LoVo (cell line): ENCODE results near the gene CLPTM1L.
"Not testable (repeated sequence)": the region's sequence is repeated elsewhere in the genome, so short reads cannot be mapped to it uniquely, and the experiment has no call there.

Experiments used
- DNase-seq: peaks from one replicate; pipeline ENCODE4 v3.0.0-alpha.2; 2016; ENCODE audit warnings: low spot score

The CLPTM1L gene

DNA sequence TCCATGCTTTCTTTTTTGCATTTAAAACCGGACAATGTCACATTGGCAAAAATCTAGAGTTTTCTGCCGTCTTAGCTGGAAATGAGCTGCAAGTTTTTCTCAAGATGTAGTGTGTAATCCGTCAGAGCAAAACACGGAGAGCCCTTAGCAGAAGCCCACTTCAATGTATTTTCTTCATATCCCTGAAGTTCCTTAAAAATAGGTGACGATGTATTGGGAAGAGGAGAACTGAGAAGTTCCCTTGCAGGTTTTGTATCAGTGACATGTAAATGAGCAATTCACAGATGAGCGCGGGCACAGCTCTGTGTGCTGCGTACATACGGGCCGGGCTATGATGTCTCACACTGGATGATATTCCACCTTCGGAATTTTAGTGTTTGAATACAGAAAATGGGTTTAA lies 14.8 kb upstream of the CLPTM1L start:
- no peak for DNase-seq

DNA sequence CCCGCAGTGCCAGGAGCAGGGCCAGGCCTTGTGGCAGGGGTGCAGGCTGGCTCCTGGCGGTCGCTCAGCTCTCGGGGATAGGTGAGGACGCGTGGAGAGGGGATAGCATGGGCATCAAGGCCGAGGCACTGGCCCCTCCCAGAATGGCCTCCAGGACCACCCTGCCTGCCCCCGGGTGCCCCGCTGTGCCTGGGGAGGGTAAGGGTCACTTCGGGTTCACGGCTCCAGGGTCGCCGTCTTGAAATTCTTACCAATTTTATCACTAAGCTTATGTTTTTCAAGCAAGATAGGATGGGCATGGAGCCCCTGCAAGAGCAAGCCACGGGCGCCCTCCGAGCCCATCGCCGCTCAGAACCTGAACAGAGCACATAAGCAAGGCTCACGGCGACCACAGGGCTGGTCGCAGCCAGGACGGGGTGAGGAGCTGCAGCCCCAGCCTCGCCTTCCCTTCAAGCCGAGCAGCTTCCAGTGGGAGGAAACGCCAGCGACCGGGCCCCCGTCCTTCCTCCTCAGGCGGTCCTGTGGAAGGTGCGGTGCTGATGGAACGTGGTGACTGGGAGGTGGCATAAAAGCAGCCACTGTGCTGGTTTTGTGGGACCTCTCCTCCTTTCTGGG lies 14.2 kb upstream of the CLPTM1L start:
- no peak for DNase-seq

GRCh38 chr5:1358726-1359025 lies 13.8 kb upstream of the CLPTM1L start:
- DNase-seq = no peak

GRCh38 chr5:1357946-1358725 lies 13.2 kb upstream of the CLPTM1L start:
- DNase-seq = no peak

- DNase-seq = no peak
Measured at GRCh38 chr5:1356873-1357787, 12.2 kb upstream of the CLPTM1L start.

GRCh38 chr5:1354576-1354975 lies 9.7 kb upstream of the CLPTM1L start:
- no peak for DNase-seq

DNA sequence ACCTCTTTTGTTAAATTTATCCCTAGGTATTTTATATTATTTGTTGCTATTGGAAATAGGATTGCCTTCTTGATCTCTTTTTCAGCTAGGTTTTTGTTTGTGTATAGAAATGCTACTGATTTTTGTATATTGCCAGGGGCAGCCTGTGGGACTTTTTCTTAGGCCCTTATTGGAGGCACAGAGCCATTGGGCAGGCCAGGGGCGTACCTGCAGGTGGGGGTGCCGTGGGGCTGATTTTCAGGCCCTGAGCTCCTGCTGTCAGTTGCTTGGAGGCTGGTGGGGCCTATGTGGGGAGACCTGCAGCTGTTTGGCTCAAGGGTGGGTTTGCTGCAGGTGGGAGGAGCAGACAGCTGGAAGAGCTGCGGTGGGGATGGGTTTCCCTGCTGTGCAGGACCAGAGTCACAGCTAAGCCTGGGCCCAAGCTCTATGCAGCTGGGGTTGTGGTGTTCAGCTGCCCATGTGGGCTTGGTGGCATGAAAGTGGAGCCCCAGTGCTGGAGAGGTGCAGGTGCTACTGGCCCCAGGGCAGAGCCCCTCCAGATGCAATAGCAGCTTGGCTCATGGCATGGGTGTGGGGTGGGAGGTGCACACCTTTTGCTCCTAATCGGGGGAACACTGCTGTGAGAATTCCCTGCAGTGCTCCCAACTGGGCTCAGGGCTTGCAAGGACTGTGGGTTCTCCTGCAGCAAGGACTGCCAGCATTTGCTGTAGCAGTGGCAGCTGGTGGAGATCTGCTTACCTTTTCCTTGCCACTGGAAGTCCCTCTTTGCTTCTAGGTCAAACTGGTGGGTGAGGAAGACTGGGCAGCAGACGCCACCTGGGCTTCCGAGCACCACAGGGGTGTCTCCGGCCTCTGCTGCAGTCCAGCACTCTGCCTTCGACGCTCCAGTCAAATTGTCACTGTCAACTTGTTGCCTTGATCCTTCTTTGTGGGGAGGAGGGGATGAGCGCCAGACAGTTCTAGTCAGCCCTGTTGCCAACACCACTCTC lies 7.6 kb upstream of the CLPTM1L start:
- DNase-seq = no peak

DNA sequence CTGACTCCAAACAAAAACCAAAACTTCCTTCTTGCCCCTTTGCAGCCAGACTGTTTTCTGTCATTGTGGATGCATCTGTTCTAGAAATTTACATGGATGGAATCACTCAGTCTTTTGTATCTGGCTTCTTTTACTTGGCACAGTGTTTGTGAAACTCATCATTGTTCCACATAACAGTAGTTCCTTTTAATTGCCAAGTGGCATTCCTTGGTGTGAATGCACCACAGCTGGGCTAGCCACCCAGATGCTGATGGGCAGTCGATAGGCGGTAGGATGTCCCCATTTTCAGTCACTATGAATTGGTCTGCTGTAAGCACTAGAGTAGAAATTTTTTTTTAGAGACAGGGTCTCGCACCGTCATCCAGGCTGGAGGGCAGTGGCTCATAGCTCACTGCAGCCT lies 6.3 kb upstream of the CLPTM1L start:
- DNase-seq = no peak

DNA sequence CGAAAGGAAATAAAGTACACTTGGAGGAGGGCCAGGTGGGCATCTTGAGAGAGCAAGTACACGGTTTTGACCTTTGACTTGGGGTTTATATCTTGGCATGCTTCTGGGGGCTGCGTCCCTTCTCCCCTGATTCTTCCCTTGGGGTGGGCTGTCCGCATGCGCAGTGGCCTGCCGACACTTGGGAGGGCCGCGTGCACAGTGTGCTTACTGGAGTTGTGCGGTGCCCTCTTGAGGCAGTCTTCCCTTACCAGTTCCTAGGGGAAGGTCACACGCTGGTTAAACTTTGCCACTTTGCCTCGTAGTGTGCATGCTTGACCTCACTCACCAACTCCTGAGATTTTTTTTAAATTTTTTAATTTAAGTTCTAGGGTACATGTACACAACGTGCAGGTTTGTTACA lies 4.3 kb upstream of the CLPTM1L start:
- DNase-seq = no peak

DNA sequence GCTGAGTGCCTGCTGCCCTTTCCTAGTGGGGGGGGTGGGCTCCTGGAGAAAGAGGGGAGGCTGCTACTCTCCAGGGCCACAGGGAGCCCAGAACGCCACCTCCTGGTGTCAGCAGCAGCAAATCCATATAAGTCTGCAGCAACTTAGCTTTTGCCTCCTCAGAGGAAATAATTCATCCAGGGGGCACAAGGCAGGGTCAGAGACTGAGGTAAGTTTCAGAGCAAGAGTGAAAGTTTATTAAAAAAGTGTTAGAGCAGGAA lies 4.0 kb upstream of the CLPTM1L start:
- no peak for DNase-seq

DNA sequence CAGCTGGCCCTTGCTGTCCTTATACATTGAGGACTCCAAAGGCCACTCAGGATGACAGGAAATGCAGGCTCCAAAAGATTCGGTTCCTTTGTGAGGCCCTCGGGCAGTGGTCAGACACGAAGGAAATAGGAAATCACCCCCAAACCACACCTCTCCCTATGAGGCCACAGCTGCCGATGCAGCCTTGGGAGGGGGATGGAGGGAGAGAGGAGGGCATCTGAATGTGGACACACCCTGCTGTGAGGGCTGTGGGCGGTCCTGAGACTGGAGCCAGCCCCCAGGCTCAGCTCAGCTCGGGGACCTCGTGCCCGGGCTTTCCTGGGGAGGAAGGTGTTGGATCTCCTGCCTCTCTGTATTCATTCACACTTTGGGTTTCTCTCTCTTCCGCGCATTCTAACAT lies 2.7 kb upstream of the CLPTM1L start:
- DNase-seq = no peak

DNA sequence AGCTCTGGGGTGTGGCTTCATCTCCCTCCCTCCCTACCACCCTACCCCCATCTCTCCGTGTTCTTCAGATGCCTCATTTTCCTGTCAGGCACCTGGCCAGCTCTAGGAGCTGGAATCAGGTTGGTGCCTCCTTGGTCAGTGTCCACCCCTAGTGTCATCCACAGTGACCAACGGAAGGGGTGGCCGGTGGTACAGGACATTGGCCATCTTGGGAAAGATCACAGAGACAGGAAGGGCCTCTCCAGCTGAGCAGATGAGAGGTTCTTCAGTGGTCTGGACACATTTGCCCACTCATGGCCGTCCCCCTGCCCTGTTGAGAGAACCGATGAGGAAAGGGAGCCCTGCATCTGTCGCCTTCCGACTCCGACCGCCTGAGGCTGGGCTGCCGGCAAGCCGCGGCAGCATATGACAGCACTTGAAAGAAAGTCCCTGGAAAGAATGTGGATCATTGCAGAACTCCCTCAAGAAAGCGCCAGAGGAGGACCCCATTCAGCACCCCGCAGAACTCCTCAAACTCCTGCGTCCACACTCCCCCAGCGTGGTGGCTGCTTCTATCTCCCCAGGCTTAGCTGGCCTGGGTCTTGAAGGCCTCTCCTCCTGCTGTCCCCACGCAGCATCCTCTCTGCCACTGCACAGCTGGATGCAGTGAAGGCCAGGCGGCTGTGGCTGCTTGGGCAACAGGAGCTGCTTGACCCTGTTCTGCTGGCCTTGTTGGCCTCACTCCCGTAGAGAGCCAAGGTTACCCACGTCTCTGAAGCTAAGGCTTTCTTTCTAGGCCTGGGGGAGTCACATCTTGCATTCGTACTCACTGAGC lies 1.9 kb upstream of the CLPTM1L start:
- no peak for DNase-seq

DNA sequence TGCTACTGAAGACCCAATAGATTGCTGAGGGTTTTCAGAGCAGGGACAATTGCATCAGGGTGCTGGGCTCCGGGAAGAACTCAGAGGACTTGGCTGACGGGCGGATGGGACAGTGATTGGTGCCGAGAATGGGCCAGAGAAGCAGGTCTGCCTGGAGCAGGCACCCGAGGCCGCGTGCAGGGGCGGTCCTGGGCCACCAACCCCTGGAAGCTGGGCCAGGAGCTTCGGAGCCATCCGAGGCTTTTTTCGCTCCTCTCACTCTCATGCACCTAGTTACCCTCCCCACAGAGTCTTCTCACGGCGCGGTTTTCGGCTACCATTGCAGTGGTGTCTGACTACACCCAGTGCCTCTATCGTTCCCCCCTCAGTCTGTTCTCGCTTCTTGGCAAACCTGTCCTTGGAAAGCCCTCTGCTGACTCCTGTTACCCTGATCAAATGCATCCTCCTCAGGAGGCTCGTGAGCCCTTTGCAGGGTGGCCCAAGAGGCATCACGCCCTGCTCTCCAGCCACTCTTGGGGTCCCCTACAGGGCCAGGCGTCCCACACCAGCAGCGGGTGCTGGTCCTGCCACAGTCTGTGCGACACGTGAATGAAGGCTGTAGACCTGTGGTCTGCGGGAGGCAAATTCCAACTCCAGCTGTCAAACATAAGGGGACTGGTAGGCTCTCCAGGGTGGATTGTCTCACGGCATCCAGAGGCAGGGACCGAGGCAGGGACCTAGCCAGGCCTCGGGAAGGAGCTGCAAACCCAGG lies 1.2 kb upstream of the CLPTM1L start:
- no peak for DNase-seq

DNA sequence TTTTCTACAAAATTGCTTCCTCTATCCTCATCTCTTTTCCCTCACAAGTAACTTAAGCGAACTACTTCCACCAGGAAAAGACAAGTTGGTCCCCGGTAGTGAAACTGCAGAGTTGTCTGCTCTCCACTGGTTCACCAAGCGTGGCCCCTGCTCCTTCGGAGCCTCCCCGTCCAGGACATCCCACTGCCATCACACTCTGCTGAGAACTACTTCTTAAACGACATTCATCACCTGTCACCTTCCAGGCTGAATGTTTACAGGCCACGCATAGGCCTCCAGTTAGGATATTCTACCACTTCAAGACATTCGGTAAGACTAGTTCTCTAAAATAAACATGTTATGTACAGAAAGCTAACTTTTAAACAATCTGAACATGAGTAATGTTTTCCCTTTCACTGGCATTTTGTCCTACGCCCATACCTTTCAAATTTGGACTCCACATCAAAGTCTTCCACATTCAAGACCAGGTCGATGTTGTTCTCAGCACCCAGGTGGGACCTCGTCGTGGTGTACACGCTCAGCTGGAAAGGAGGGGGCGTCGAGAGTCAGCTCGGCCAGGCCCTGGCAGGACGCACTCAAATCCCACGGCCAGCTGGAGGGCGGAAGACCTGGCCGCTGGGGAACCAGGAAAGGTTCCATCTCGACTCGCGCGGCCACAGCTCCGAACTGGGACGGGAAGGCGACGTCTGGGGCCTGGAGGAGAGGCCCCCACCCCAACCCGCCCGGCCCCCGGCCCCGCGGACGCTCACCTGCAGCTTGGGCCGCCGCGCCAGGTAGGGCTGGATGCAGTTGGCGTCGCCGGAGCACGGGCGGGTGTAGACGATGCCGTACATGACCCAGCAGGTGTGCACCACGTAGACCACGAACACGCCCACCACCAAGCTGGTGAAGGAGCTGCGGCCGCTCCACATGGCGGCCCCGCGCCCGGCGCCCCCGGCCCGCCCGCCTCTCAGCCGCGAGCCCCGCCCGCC lies 683 bp downstream of the CLPTM1L start:
- DNase-seq = no peak

GRCh38 chr5:1343315-1343751 lies 1.6 kb downstream of the CLPTM1L start:
- no peak for DNase-seq

DNA sequence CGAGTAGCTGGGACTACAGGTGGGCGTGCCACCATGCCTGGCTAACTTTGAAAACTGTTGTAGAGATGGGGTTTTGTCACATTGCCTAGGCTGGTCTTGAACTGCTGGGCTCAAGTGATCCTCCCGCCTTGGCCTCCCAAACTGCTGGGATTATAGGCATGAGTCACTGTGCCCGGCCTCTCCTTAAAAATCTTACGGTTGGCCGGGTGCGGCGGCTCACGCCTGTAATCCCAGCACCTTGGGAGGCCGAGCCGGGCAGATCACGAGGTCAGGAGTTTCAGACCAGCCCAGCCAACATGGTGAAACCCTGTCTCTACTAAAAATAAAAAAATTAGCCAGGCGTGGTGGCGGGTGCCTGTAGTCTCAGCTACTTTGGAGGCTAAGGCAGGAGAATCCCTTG lies 2.2 kb downstream of the CLPTM1L start:
- not testable (repeated sequence) for DNase-seq

DNA sequence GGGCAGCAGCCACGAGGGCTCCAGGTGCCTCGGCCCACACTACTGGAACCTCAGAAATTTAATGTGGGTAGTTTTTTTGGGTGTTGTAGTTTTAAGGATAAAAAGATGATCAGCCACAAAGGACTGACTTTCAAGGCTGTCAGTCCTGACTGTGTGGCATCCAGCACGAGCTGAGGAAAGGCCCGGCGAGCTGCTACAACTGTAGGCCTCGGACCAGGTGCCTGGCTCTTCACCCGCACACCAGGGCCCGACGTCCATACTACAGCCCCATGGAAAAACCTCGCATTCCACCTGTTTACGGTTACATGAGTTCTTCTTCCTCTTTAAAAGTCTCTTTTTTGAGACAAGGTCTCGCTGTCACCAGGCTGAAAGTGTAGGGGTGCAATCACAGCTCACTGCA lies 2.6 kb downstream of the CLPTM1L start:
- DNase-seq = no peak

- DNase-seq = no peak
Measured at GRCh38 chr5:1341863-1342262, 3.0 kb downstream of the CLPTM1L start.

DNA sequence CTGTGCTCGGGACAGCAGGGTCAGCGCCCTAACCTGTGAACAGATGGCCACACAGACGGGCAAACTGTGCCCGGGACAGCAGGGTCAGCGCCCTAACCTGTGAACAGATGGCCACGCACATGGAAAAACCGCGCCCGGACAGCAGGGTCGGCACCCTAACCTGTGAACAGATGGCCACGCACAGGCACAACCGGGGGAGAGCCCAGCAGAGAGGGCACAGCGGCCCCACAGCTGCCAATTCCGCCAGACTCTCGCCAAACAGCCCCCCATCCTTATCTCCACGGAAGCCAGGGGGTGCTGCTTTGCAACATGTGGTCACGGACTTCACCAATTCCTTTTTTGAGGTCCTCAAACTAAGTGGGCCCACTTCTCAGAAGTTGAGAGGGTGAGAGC lies 5.1 kb downstream of the CLPTM1L start:
- not testable (repeated sequence) for DNase-seq
